ENCODE measurements around the gene MYB.

Gene MYB

GRCh38 chr6:135196739-135197510 lies 15.8 kb downstream of the MYB start:
- H4K20me1 ChIP-seq = peaks cover 0 to 74% (median 8%) of the 10 kb centered on the region in 11 experiments; a peak in 9 of 22 replicates
- TF ChIP-seq Cebpa-rat (IDR thresholded peaks at IDR 0.05) = no peak
- H3K9ac ChIP-seq = no peak overlapping the region; a peak in 2 of 22 replicates
- peak overlapping the region in 8 of 11 experiments; percentile 16 to 82 (median 73); a peak in 15 of 22 replicates for H3K27ac ChIP-seq
- peaks cover 5 to 100% (median 99%) of the 10 kb centered on the region in 11 experiments; a peak in 20 of 22 replicates for H3K36me3 ChIP-seq
- H3K4me3 ChIP-seq = no peak overlapping the region
- H3K4me2 ChIP-seq = no peak overlapping the region
- no peaks in the 10 kb centered on the region; a peak in 1 of 22 replicates for H3K9me3 ChIP-seq (replicated peaks in 1 of 11)
- no peaks in the 10 kb centered on the region for H3K27me3 ChIP-seq
- peaks cover 17 to 47% (median 37%) of the 10 kb centered on the region in 10 experiments for H3K4me1 ChIP-seq

GRCh38 chr6:135202836-135203235 lies 21.7 kb downstream of the MYB start:
- H3K4me1 ChIP-seq = peaks cover 0 to 6% (median 0%) of the 10 kb centered on the region in 10 experiments; a peak in 2 of 20 replicates
- no peak overlapping the region for H3K9ac ChIP-seq
- no peak for TF ChIP-seq Cebpa-rat (IDR thresholded peaks at IDR 0.05)
- peaks cover 5 to 98% (median 95%) of the 10 kb centered on the region in 11 experiments; a peak in 20 of 22 replicates for H3K36me3 ChIP-seq
- H3K4me2 ChIP-seq = no peak overlapping the region
- no peak overlapping the region for H3K4me3 ChIP-seq
- H4K20me1 ChIP-seq = peaks cover 0 to 62% (median 0%) of the 10 kb centered on the region in 11 experiments; a peak in 6 of 22 replicates
- peak overlapping the region in 1 of 11 experiments; percentile 5; a peak in 2 of 22 replicates for H3K27ac ChIP-seq
- no peaks in the 10 kb centered on the region for H3K9me3 ChIP-seq (replicated peaks in 1 of 11)
- H3K27me3 ChIP-seq = no peaks in the 10 kb centered on the region

GRCh38 chr6:135204951-135205350 lies 23.8 kb downstream of the MYB start:
- H3K4me1 ChIP-seq = peaks cover 0 to 13% (median 8%) of the 10 kb centered on the region in 10 experiments; a peak in 10 of 20 replicates
- no peak overlapping the region for H3K4me2 ChIP-seq
- H3K36me3 ChIP-seq = peaks cover 5 to 98% (median 95%) of the 10 kb centered on the region in 11 experiments; a peak in 20 of 22 replicates
- H3K9me3 ChIP-seq (replicated peaks in 1 of 11) = peaks cover 0 to 11% (median 0%) of the 10 kb centered on the region in 11 experiments; a peak in 5 of 22 replicates
- H3K27ac ChIP-seq = peak overlapping the region in 2 of 11 experiments; percentile 4 to 19; a peak in 2 of 22 replicates
- no peak overlapping the region for H3K9ac ChIP-seq
- TF ChIP-seq Cebpa-rat (IDR thresholded peaks at IDR 0.05) = no peak
- H3K27me3 ChIP-seq = no peaks in the 10 kb centered on the region
- peaks cover 0 to 71% (median 0%) of the 10 kb centered on the region in 11 experiments; a peak in 6 of 22 replicates for H4K20me1 ChIP-seq
- no peak overlapping the region for H3K4me3 ChIP-seq

- Histone ChIP-seq H3K4me2 (peak overlapping the region in 3 of 11 experiments; percentile 19 to 69 (median 54); a peak in 5 of 22 replicates), H3K27me3 (no peaks in the 10 kb centered on the region), H3K9me3 (replicated peaks in 1 of 11) (peaks cover 0 to 11% (median 0%) of the 10 kb centered on the region in 11 experiments; a peak in 5 of 22 replicates), H3K4me1 (peaks cover 0 to 18% (median 8%) of the 10 kb centered on the region in 10 experiments; a peak in 10 of 20 replicates), H3K4me3 (no peak overlapping the region), H3K36me3 (peaks cover 0 to 98% (median 95%) of the 10 kb centered on the region in 11 experiments; a peak in 19 of 22 replicates), H3K27ac (peak overlapping the region in 5 of 11 experiments; percentile 22 to 50 (median 31); a peak in 8 of 22 replicates), H4K20me1 (peaks cover 0 to 57% (median 0%) of the 10 kb centered on the region in 11 experiments; a peak in 3 of 22 replicates), H3K9ac (no peak overlapping the region)
- TF ChIP-seq Cebpa-rat (IDR thresholded peaks at IDR 0.05) = no peak
Observed at GRCh38 chr6:135209803-135210202, 28.7 kb downstream of the MYB start.

- Histone ChIP-seq H3K27me3 (no peaks in the 10 kb centered on the region), H3K27ac (peak overlapping the region in 6 of 11 experiments; percentile 7 to 36 (median 24); a peak in 8 of 22 replicates), H3K4me2 (peak overlapping the region in 1 of 11 experiments; percentile 54; a peak in 1 of 22 replicates), H3K9ac (peak overlapping the region in 1 of 11 experiments; percentile 30; a peak in 1 of 22 replicates), H4K20me1 (peaks cover 0 to 64% (median 0%) of the 10 kb centered on the region in 11 experiments; a peak in 5 of 22 replicates), H3K36me3 (peaks cover 0 to 98% (median 95%) of the 10 kb centered on the region in 11 experiments; a peak in 19 of 22 replicates), H3K4me3 (no peak overlapping the region), H3K9me3 (replicated peaks in 1 of 11) (peaks cover 0 to 11% (median 0%) of the 10 kb centered on the region in 11 experiments; a peak in 5 of 22 replicates), H3K4me1 (peaks cover 0 to 21% (median 10%) of the 10 kb centered on the region in 10 experiments; a peak in 10 of 20 replicates)
- no peak for TF ChIP-seq Cebpa-rat (IDR thresholded peaks at IDR 0.05)
Observed at GRCh38 chr6:135210632-135211305, 29.7 kb downstream of the MYB start.

- peaks cover 0 to 21% (median 10%) of the 10 kb centered on the region in 10 experiments; a peak in 10 of 20 replicates for H3K4me1 ChIP-seq
- H3K9ac ChIP-seq = 0 out of 22 replicates have a peak overlapping the region, but pooled peaks of 1 of the 11 experiments have one; percentile 30
- peaks cover 0 to 11% (median 0%) of the 10 kb centered on the region in 11 experiments; a peak in 5 of 22 replicates for H3K9me3 ChIP-seq (replicated peaks in 1 of 11)
- H3K27me3 ChIP-seq = no peaks in the 10 kb centered on the region
- H3K4me3 ChIP-seq = no peak overlapping the region
- H3K36me3 ChIP-seq = peaks cover 0 to 98% (median 95%) of the 10 kb centered on the region in 11 experiments; a peak in 19 of 22 replicates
- peak overlapping the region in 5 of 11 experiments; percentile 7 to 36 (median 23); a peak in 6 of 22 replicates for H3K27ac ChIP-seq
- no peak for TF ChIP-seq Cebpa-rat (IDR thresholded peaks at IDR 0.05)
- peaks cover 0 to 63% (median under 1%) of the 10 kb centered on the region in 11 experiments; a peak in 5 of 22 replicates for H4K20me1 ChIP-seq
- no peak overlapping the region for H3K4me2 ChIP-seq
Observed at GRCh38 chr6:135211306-135211702, 30.2 kb downstream of the MYB start.

- no peaks in the 10 kb centered on the region for H3K27me3 ChIP-seq
- peak overlapping the region in 6 of 11 experiments; percentile 4 to 50 (median 20); a peak in 5 of 22 replicates for H3K27ac ChIP-seq
- H3K4me3 ChIP-seq = no peak overlapping the region
- H3K36me3 ChIP-seq = peaks cover 0 to 100% (median 99%) of the 10 kb centered on the region in 11 experiments; a peak in 19 of 22 replicates
- H3K9ac ChIP-seq = no peak overlapping the region
- H3K4me1 ChIP-seq = peaks cover 0 to 21% (median 10%) of the 10 kb centered on the region in 10 experiments; a peak in 10 of 20 replicates
- no peak for TF ChIP-seq Cebpa-rat (IDR thresholded peaks at IDR 0.05)
- H4K20me1 ChIP-seq = peaks cover 0 to 66% (median 4%) of the 10 kb centered on the region in 11 experiments; a peak in 6 of 22 replicates
- H3K9me3 ChIP-seq (replicated peaks in 1 of 11) = peaks cover 0 to 11% (median 0%) of the 10 kb centered on the region in 11 experiments; a peak in 5 of 22 replicates
- H3K4me2 ChIP-seq = no peak overlapping the region
Observed at GRCh38 chr6:135212020-135212806, 31.1 kb downstream of the MYB start.
